Nephron progenitor cell (in vitro differentiated cells): Measurements from ENCODE around the gene SOCS6.
"Not testable (repeated sequence)": the region's sequence is repeated elsewhere in the genome, so short reads cannot be mapped to it uniquely, and the experiment has no call there.

Experiments
- DNase-seq: peaks from one replicate; pipeline ENCODE4 v3.0.0; 2021
- H3K27ac Mint-ChIP-seq: 2 replicates; pipeline ENCODE4 v1.8.0; 2021; ENCODE audit warnings: mild to moderate bottlenecking, moderate library complexity, mixed read lengths
- H3K27me3 Mint-ChIP-seq: 2 replicates; pipeline ENCODE4 v1.8.0; 2021; ENCODE audit warnings: mild to moderate bottlenecking, low read depth, mixed read lengths; ENCODE audit not compliant: poor library complexity
- H3K36me3 Mint-ChIP-seq: 2 replicates; pipeline ENCODE4 v1.8.0; 2021; ENCODE audit warnings: low read depth, mixed read lengths
- H3K4me1 Mint-ChIP-seq: 2 replicates; pipeline ENCODE4 v1.8.0; 2021; ENCODE audit warnings: mixed read lengths
- H3K4me3 Mint-ChIP-seq: 2 replicates; pipeline ENCODE4 v1.8.0; 2021; ENCODE audit warnings: mild to moderate bottlenecking, moderate library complexity, mixed read lengths
- H3K9me3 Mint-ChIP-seq: 2 replicates; pipeline ENCODE4 v1.8.0; 2021; ENCODE audit warnings: mild to moderate bottlenecking, moderate library complexity, mixed read lengths
- CTCF ChIP-seq: fragments of 200-600 bp; sonication (generic); IDR thresholded peaks from 2 replicates; pipeline ENCODE4 v1.5.0; 2021; ENCODE audit warnings: antibody characterized with exemption

SOCS6 gene

DNA sequence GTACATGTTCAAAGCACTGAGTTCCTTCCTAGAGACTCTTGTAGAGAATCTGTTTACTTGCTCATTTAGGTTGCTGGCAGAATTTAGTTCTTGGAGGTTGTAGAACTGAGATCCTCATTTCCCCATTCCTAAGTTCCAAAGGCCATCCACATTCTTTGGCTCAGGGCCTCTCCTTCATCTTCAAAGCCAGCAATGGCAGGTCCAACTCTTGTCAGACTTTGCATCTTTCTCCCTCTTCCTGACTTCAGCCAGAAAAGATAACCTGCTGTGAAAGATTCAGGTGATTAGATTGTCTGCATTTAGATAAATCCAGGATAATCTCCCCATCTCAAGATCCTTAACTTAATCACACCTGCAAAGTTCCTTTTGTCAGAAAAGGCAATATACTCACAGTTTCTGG is 51.1 kb downstream of the SOCS6 start:
- Mint-ChIP-seq H3K4me1 (peaks cover 18% of the 10 kb centered on the region), H3K27ac (no peak overlapping the region), H3K4me3 (no peak overlapping the region), H3K36me3 (peaks cover 61% of the 10 kb centered on the region), H3K27me3 (no peaks in the 10 kb centered on the region), H3K9me3 (peaks cover 13% of the 10 kb centered on the region)
- no peak for DNase-seq
- no peak for TF ChIP-seq CTCF

GRCh38 chr18:70348481-70348880 is 59.6 kb downstream of the SOCS6 start:
- H3K9me3 Mint-ChIP-seq, result peaks cover 45% of the 10 kb centered on the region
- H3K27ac Mint-ChIP-seq, H3K4me3 Mint-ChIP-seq, H3K27me3 Mint-ChIP-seq, DNase-seq, H3K4me1 Mint-ChIP-seq: not testable (repeated sequence)
- H3K36me3 Mint-ChIP-seq, result peaks cover 87% of the 10 kb centered on the region

- Mint-ChIP-seq H3K4me1 (no peaks in the 10 kb centered on the region), H3K4me3 (no peak overlapping the region), H3K36me3 (peaks cover 90% of the 10 kb centered on the region), H3K27me3 (peaks cover 3% of the 10 kb centered on the region), H3K9me3 (peaks cover 52% of the 10 kb centered on the region), H3K27ac (no peak overlapping the region)
- DNase-seq, result no peak
- TF ChIP-seq CTCF, result no peak
Measured at GRCh38 chr18:70349316-70349715, 60.5 kb downstream of the SOCS6 start.

DNA sequence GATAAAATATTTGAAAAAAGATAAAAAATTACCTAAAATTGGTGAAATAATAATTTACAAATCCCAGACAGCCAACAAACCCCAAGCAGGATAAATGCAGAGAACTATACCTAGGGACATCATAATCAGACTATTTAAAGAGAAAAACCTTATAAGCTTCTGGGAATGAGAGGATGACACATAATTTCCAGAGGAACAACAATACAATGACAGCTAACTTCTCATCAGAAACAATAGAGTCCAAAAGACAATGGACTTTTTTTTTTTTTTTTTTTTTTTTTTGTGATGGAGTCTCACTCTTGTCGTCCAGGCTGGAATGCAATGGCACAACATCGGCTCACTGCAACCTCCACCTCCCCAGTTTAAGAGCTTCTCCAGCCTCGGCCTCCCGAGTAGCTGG is 65.2 kb downstream of the SOCS6 start:
- no peak for TF ChIP-seq CTCF
- Mint-ChIP-seq H3K36me3 (peaks cover 42% of the 10 kb centered on the region), H3K27me3 (peaks cover 3% of the 10 kb centered on the region), H3K27ac (no peak overlapping the region), H3K4me3 (no peak overlapping the region), H3K9me3 (peaks cover 16% of the 10 kb centered on the region), H3K4me1 (peaks cover 10% of the 10 kb centered on the region)
- DNase-seq, result no peak

DNA sequence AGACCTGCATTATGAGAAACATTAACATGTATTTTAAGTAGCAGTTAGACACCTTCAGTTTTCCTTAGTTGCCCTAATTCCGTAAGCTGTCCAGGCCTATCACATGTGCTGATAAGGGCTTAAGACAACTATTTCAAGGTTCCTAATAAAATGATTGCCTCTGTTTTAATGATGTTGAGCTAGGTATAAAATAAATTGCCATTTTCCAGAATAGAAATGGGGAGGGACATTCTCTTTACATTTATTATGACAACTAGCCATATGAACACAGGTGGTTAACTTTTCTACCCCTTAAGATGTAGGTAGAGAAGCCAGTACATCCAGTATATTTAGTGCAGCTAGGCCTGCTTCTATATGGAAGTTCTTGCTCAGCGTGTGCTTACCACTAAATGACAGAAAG is 65.9 kb downstream of the SOCS6 start:
- TF ChIP-seq CTCF, result no peak
- Mint-ChIP-seq H3K27me3 (peaks cover 3% of the 10 kb centered on the region), H3K9me3 (peaks cover 16% of the 10 kb centered on the region), H3K4me1 (peaks cover 10% of the 10 kb centered on the region), H3K4me3 (no peak overlapping the region), H3K27ac (no peak overlapping the region), H3K36me3 (peaks cover 35% of the 10 kb centered on the region)
- no peak for DNase-seq

DNA sequence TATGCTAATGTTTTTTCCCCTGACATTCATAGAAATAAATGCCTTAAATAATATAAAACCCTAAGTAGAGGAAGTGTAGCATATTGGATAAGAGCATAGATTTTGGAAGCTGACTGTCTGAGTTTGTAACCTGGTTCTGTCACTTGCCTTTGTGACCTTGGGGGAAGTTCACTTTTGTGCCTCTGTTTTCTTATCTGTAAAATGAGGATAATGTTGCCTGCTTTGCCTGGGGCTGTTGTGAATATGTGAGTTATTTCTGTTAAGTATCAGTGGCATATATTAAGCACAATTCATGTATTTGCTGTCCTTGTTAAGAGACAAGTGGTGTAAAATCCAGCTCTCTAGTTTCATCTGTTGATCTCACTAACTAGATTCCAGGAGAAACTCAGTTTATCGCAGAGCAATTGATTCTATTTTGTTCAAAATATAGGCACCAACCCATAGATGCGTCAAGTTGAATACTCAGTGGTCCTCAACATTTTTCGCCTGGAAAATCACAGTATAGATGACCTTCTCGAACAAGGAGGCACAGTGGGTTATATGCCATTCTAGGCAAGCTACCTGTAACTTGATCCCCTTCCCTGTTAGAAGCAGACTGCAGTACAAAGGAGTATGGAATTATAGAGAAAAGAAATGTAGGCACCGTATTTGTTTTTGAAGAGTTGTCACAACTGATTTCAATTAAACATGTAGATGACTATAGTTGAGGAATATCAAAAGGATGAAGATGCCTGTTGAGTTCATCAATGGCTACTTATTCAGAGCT is 67.0 kb downstream of the SOCS6 start:
- Mint-ChIP-seq H3K27me3 (peaks cover 3% of the 10 kb centered on the region), H3K27ac (peak overlapping the region; percentile 15), H3K4me3 (no peak overlapping the region), H3K9me3 (peaks cover 16% of the 10 kb centered on the region), H3K4me1 (peaks cover 10% of the 10 kb centered on the region), H3K36me3 (peaks cover 27% of the 10 kb centered on the region)
- DNase-seq, result no peak
- no peak for TF ChIP-seq CTCF

GRCh38 chr18:70358105-70358406 is 69.2 kb downstream of the SOCS6 start:
- not testable (repeated sequence) for H3K27me3 Mint-ChIP-seq, H3K4me1 Mint-ChIP-seq, H3K4me3 Mint-ChIP-seq, DNase-seq, H3K27ac Mint-ChIP-seq
- Mint-ChIP-seq H3K9me3 (peaks cover 10% of the 10 kb centered on the region), H3K36me3 (peaks cover 10% of the 10 kb centered on the region)
